Measurements from ENCODE around the gene A1BG. TPM values are rescaled to one million over a fixed set of nuclear protein-coding genes. Genes with fewer than 3 reads are reported as not detected.
A peak's percentile ranks its signal among the peaks of the same experiment; 100 is the strongest.

The A1BG gene
- total and polyA plus RNA-seq, 2 of the 13 experiments (the other 11 are each of a cell fraction or from before 2014, with no cell fraction given), result 14.7 to 41.4 TPM

GRCh38 chr19:58326914-58327726, 26.2 kb downstream of the A1BG start, which contains the start of gene ZSCAN22 (continued):
- peak; percentile 78; the same call in 1 of the 2 replicates for TF ChIP-seq ZNF646 (CRISPR knock-in tag; IDR thresholded peaks at IDR 0.05)
- no peak for TF ChIP-seq ZNF430 (CRISPR knock-in tag; IDR thresholded peaks at IDR 0.05)
- TF ChIP-seq HHEX (CRISPR knock-in tag; IDR thresholded peaks at IDR 0.05), result 0 out of 2 replicates have a peak, but pooled peaks have one; percentile 39
- peak; percentile 90 for TF ChIP-seq ZKSCAN1 (IDR thresholded peaks at IDR 0.05; ENCODE audit: low read length)
- no peak for TF ChIP-seq XBP1 (CRISPR knock-in tag; IDR thresholded peaks at IDR 0.05)
- 0 out of 2 replicates have a peak, but pooled peaks have one; percentile 51 for TF ChIP-seq ZNF678 (CRISPR knock-in tag; IDR thresholded peaks at IDR 0.05)
- 0 out of 2 replicates have a peak, but pooled peaks have one; percentile 27 for TF ChIP-seq CSRNP2 (CRISPR knock-in tag; conservative IDR thresholded peaks at IDR 0.05; ENCODE audit: low read depth)
- TF ChIP-seq MYC (CRISPR knock-in tag; IDR thresholded peaks at IDR 0.05; ENCODE audit: borderline replicate concordance), result peak; percentile 92
- TF ChIP-seq, protein P1, sequence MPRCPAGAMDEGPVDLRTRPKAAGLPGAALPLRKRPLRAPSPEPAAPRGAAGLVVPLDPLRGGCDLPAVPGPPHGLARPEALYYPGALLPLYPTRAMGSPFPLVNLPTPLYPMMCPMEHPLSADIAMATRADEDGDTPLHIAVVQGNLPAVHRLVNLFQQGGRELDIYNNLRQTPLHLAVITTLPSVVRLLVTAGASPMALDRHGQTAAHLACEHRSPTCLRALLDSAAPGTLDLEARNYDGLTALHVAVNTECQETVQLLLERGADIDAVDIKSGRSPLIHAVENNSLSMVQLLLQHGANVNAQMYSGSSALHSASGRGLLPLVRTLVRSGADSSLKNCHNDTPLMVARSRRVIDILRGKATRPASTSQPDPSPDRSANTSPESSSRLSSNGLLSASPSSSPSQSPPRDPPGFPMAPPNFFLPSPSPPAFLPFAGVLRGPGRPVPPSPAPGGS (CRISPR knock-in tag; IDR thresholded peaks at IDR 0.05), result peak; percentile 81; the same call in 1 of the 2 replicates
- 0 out of 2 replicates have a peak, but pooled peaks have one; percentile 31 for TF ChIP-seq ZBTB7A (CRISPR knock-in tag; IDR thresholded peaks at IDR 0.05)
- TF ChIP-seq XRCC5 (optimal IDR thresholded peaks at IDR 0.05; ENCODE audit: low read length), result peak; percentile 94
- TF ChIP-seq, protein P2, sequence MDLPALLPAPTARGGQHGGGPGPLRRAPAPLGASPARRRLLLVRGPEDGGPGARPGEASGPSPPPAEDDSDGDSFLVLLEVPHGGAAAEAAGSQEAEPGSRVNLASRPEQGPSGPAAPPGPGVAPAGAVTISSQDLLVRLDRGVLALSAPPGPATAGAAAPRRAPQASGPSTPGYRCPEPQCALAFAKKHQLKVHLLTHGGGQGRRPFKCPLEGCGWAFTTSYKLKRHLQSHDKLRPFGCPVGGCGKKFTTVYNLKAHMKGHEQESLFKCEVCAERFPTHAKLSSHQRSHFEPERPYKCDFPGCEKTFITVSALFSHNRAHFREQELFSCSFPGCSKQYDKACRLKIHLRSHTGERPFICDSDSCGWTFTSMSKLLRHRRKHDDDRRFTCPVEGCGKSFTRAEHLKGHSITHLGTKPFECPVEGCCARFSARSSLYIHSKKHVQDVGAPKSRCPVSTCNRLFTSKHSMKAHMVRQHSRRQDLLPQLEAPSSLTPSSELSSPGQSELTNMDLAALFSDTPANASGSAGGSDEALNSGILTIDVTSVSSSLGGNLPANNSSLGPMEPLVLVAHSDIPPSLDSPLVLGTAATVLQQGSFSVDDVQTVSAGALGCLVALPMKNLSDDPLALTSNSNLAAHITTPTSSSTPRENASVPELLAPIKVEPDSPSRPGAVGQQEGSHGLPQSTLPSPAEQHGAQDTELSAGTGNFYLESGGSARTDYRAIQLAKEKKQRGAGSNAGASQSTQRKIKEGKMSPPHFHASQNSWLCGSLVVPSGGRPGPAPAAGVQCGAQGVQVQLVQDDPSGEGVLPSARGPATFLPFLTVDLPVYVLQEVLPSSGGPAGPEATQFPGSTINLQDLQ (CRISPR knock-in tag; IDR thresholded peaks at IDR 0.05), result peak; percentile 21; the same call in 1 of the 2 replicates
- TF ChIP-seq HCFC1 (IDR thresholded peaks at IDR 0.05; ENCODE audit: low read depth, low read length), result peak; percentile 98
- no peak for TF ChIP-seq ZFAT (CRISPR knock-in tag; conservative IDR thresholded peaks at IDR 0.05)
- TF ChIP-seq ZBTB21 (CRISPR knock-in tag; IDR thresholded peaks at IDR 0.05), result no peak
- TF ChIP-seq, protein P3, sequence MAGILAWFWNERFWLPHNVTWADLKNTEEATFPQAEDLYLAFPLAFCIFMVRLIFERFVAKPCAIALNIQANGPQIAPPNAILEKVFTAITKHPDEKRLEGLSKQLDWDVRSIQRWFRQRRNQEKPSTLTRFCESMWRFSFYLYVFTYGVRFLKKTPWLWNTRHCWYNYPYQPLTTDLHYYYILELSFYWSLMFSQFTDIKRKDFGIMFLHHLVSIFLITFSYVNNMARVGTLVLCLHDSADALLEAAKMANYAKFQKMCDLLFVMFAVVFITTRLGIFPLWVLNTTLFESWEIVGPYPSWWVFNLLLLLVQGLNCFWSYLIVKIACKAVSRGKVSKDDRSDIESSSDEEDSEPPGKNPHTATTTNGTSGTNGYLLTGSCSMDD (CRISPR knock-in tag; IDR thresholded peaks at IDR 0.05), result no peak
